Upper lobe of left lung (tissue), 6 donors: Measurements from ENCODE around the gene SMYD3. TPM values are rescaled to one million over a fixed set of nuclear protein-coding genes. Genes with fewer than 3 reads are reported as not detected.

ENCODE experiments used
- ATAC-seq, 2 donors: fragments of 200-7000 bp; cut with Tn5 transposase; one replicate each; pipeline ENCODE4 v1.9.1; 2022; ENCODE audit warnings: mild to moderate bottlenecking in 2 of 2, moderate library complexity in 2 of 2; ENCODE audit not compliant: low FRiP score in 2 of 2
- DNase-seq, 2 donors: peaks; one replicate each; pipeline ENCODE4 v3.0.0-alpha.2; 2019 to 2020
- H3K27ac ChIP-seq, 4 donors: fragments of 200-600 bp; sonication (generic); one replicate each; pipeline ENCODE4 v1.5.1; 2016 to 2019
- H3K27me3 ChIP-seq, 4 donors: fragments of 200-600 bp; sonication (generic); one replicate each; pipeline ENCODE4 v1.5.1; 2017 to 2019
- H3K36me3 ChIP-seq, 4 donors: fragments of 200-600 bp; sonication (generic); one replicate each; pipeline ENCODE4 v1.5.1; 2016 to 2019
- H3K4me1 ChIP-seq, 4 donors: fragments of 200-600 bp; sonication (generic); one replicate each; pipeline ENCODE4 v1.5.1; 2018 to 2019
- H3K4me3 ChIP-seq, 4 donors: fragments of 200-600 bp; sonication (generic); one replicate each; pipeline ENCODE4 v1.5.1; 2017 to 2019; ENCODE audit warnings: mild to moderate bottlenecking in 2 of 4, moderate library complexity in 1 of 4
- H3K9me3 ChIP-seq, 4 donors: fragments of 200-600 bp; sonication (generic); one replicate each; pipeline ENCODE4 v1.5.1; 2018 to 2019
- EP300 ChIP-seq, 4 donors: sonication (generic); formaldehyde crosslinking; IDR thresholded peaks; one replicate each; pipeline ENCODE4 v1.5.1; 2017; ENCODE audit warnings: antibody characterized with exemption in 4 of 4, control low read depth in 2 of 4
- POLR2A ChIP-seq, 4 donors: fragments of 450-650 bp; IDR thresholded peaks; one replicate each; pipeline ENCODE4 v1.5.1; 2016 to 2017; ENCODE audit warnings: antibody characterized with exemption in 4 of 4, mild to moderate bottlenecking in 2 of 4
- POLR2AphosphoS5 ChIP-seq, 2 donors: sonication (generic); formaldehyde crosslinking; IDR thresholded peaks; one replicate each; pipeline ENCODE4 v1.5.1; 2017; ENCODE audit warnings: antibody characterized with exemption in 2 of 2
- WGBS, 2 donors: methylation state at CpG; one replicate each; pipeline ENCODE4 v1.1.5; 2017 to 2018; 5-methylcytosine and 5-hydroxymethylcytosine counted together
- total RNA-seq, 6 donors: library from RNA; depleted of rRNA in 4 of 6; stranded (reverse); fragments of >200 nt in 4 of 6; gene quantifications; one replicate each; pipeline versions ENCODE4 v1.1.0 to v1.2.1, GENCODE V29; 2016 to 2021
- TF ChIP-seq, protein P1 (sequence below), 6 experiments: fragments of 450-650 bp in 4 of 6; fragments of 200-600 bp in 2 of 6; sonication (generic) in 2 of 6; IDR thresholded peaks; one replicate each; pipeline ENCODE4 v1.5.1; 2016 to 2019; ENCODE audit warnings: antibody characterized with exemption in 6 of 6
- donor health status: DM: no; HTN: no; CAD: no; lungs with moderate emphysema.
- donor health status: DM: no; HTN: yes; CAD: no; lungs with severe emphysema.

Gene SMYD3
- total RNA-seq, 6 donors from 2014 or later = 22.7 to 109 (median 34.0) TPM

DNA sequence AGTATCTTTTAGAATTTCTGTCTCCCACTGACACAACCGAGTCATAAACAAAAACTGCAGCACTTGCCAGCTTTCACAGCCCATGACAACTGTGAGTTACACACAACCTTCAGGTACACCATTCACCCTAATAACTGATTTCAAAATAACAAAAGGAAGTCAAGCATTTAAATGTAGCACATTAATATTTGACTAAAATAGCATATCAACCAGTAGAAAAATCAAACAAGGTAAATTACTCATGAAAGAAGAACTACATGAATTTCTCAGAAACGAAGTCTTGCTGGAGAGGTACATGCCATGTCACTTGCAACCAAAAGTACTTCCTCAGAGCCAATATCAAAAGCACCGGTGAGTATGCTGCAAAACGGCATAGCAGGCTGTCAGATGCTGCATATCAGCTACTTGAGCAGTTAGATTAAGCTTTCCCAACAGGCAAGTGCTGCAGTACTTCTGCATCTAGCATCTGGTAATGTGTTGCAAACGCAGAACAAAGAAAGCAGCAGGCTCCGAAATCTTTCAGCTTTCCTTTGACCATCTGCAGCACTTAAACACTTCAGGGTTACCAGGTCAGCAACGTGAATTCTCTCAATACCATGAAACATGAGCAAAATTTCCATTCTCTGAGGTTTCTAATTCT, 223.2 kb downstream of the SMYD3 start:
- 49 to 60% methylated on average over 7 of the region's 7 CpGs for WGBS, 2 donors
- TF ChIP-seq EP300 (IDR thresholded peaks at IDR 0.05) = no peak
- TF ChIP-seq POLR2A (IDR thresholded peaks at IDR 0.05) = no peak
- TF ChIP-seq POLR2AphosphoS5 (IDR thresholded peaks at IDR 0.05) = no peak
- TF ChIP-seq, protein P1, sequence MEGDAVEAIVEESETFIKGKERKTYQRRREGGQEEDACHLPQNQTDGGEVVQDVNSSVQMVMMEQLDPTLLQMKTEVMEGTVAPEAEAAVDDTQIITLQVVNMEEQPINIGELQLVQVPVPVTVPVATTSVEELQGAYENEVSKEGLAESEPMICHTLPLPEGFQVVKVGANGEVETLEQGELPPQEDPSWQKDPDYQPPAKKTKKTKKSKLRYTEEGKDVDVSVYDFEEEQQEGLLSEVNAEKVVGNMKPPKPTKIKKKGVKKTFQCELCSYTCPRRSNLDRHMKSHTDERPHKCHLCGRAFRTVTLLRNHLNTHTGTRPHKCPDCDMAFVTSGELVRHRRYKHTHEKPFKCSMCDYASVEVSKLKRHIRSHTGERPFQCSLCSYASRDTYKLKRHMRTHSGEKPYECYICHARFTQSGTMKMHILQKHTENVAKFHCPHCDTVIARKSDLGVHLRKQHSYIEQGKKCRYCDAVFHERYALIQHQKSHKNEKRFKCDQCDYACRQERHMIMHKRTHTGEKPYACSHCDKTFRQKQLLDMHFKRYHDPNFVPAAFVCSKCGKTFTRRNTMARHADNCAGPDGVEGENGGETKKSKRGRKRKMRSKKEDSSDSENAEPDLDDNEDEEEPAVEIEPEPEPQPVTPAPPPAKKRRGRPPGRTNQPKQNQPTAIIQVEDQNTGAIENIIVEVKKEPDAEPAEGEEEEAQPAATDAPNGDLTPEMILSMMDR (IDR thresholded peaks at IDR 0.05) = no peak
- ATAC-seq (no peak), DNase-seq (no peak)
- Histone ChIP-seq H3K27ac (no peak overlapping the region), H3K9me3 (no peaks in the 10 kb centered on the region), H3K36me3 (no peaks in the 10 kb centered on the region), H3K4me3 (no peak overlapping the region), H3K4me1 (no peaks in the 10 kb centered on the region), H3K27me3 (no peaks in the 10 kb centered on the region)

DNA sequence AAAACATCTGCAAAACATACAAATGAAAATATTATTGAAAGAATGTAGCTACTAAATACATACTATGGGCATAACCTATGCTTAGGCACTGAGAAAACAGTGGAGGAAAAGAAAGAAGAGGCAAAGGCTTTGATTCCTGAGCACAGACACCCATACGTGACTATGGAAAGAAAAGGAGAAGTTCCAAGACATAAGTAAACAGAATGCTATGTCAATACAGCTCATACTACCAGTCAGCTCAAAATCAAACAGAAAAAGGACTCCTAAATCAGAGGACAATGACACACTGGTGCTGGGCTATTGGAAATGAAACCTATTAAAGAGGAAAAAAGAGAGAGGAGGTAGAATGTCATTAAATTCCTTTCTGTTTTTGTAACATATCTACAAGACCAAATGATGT, 225.4 kb downstream of the SMYD3 start:
- no peak for ATAC-seq
- no peaks in the 10 kb centered on the region for H3K36me3 ChIP-seq
- H3K4me3 ChIP-seq = no peak overlapping the region
- no peak for DNase-seq
- no peak overlapping the region for H3K27ac ChIP-seq
- no peaks in the 10 kb centered on the region for H3K4me1 ChIP-seq
- H3K27me3 ChIP-seq = no peaks in the 10 kb centered on the region
- TF ChIP-seq EP300 (IDR thresholded peaks at IDR 0.05) = no peak
- no peak for TF ChIP-seq POLR2A (IDR thresholded peaks at IDR 0.05)
- TF ChIP-seq, protein P1 (IDR thresholded peaks at IDR 0.05) = no peak
- no peak for TF ChIP-seq POLR2AphosphoS5 (IDR thresholded peaks at IDR 0.05)
- 46 to 56% methylated on average over 1 of the region's 1 CpG for WGBS, 2 donors
- no peaks in the 10 kb centered on the region for H3K9me3 ChIP-seq

DNA sequence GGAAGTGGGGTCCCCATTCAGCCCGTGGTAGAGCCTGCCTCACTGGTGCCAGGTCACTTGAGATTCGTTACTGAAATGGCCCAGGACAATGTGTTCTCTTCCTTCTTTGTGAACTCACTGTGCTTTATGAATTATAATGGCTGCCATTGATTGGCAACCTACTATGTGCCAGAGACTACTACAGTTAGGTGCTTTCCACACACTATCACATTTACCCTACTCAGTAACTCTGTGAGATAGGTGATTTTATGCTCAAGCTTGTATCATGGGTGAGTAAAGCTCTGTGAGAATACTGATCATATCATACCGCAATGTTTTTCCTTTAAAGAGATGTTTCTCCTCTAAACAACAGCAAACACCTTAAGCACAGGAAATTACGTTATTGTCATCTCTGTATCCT, 225.9 kb downstream of the SMYD3 start:
- H3K27me3 ChIP-seq = no peaks in the 10 kb centered on the region
- DNase-seq = no peak
- WGBS, 2 donors = 72 to 86% methylated on average over 4 of the region's 4 CpGs
- no peak overlapping the region for H3K27ac ChIP-seq
- H3K36me3 ChIP-seq = no peaks in the 10 kb centered on the region
- H3K9me3 ChIP-seq = no peaks in the 10 kb centered on the region
- H3K4me3 ChIP-seq = no peak overlapping the region
- H3K4me1 ChIP-seq = no peaks in the 10 kb centered on the region
- no peak for ATAC-seq
- no peak for TF ChIP-seq POLR2AphosphoS5 (IDR thresholded peaks at IDR 0.05)
- TF ChIP-seq POLR2A (IDR thresholded peaks at IDR 0.05) = no peak
- TF ChIP-seq, protein P1 (IDR thresholded peaks at IDR 0.05) = no peak
- no peak for TF ChIP-seq EP300 (IDR thresholded peaks at IDR 0.05)

DNA sequence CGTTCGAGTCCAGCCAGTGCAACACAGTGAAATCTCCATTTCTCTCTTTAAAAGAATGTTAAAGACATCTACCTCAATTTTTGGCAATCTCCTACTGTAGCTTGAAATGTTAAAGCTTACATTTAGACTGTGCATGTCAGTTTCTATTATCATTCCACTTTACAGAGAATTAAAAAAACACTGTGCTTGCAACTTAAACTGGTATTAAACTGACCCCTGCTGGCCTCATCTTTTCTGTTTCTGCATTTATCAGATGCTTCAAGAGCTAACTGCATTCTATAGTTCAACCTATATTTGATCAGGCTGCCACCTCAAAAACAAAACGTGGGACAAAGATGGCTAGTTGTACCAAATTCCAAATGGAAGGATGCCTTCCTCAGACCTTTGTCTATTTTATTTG, 226.5 kb downstream of the SMYD3 start:
- Histone ChIP-seq H3K36me3 (no peaks in the 10 kb centered on the region), H3K9me3 (no peaks in the 10 kb centered on the region), H3K27me3 (no peaks in the 10 kb centered on the region), H3K27ac (no peak overlapping the region), H3K4me1 (no peaks in the 10 kb centered on the region), H3K4me3 (no peak overlapping the region)
- 93 to 94% methylated on average over 3 of the region's 3 CpGs for WGBS, 2 donors
- TF ChIP-seq, protein P1 (IDR thresholded peaks at IDR 0.05) = peak in 1 of 6 experiments; percentile 27
- no peak for TF ChIP-seq POLR2AphosphoS5 (IDR thresholded peaks at IDR 0.05)
- ATAC-seq = no peak
- DNase-seq = no peak

DNA sequence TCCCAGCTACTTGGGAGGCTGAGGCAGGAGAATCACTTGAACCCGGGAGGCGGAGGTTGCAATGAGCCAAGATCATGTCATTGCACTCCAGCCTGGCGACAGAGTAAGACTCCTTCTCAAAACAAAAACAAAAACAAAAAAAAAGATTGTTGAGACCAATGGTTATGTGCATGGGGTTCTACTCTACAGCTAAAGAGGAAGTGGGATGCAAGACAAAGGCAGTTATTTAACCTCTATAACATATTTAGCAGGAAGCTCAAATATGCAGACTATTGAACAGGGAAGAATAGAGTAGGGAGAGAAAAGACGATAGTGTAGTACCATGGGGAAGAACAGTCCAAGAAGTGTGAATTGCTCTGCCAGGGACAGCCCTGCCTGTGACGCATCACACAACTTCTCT, 227.7 kb downstream of the SMYD3 start:
- no peak for ATAC-seq
- Histone ChIP-seq H3K36me3 (no peaks in the 10 kb centered on the region), H3K4me1 (no peaks in the 10 kb centered on the region), H3K27ac (no peak overlapping the region), H3K27me3 (no peaks in the 10 kb centered on the region), H3K4me3 (no peak overlapping the region), H3K9me3 (no peaks in the 10 kb centered on the region)
- 90 to 93% methylated on average over 5 of the region's 5 CpGs for WGBS, 2 donors
- no peak for TF ChIP-seq POLR2A (IDR thresholded peaks at IDR 0.05)
- no peak for DNase-seq
